ENCODE measurements around the gene TM9SF4.
A peak's percentile ranks its signal among the peaks of the same experiment; 100 is the strongest.
"Not testable (repeated sequence)": the region's sequence is repeated elsewhere in the genome, so short reads cannot be mapped to it uniquely, and the experiment has no call there.

TM9SF4 gene

GRCh38 chr20:32191873-32192272 is 82.4 kb downstream of the TM9SF4 start:
- peak; percentile 18 to 57 for DNase-seq

GRCh38 chr20:32192698-32193097 is 83.2 kb downstream of the TM9SF4 start:
- no peak for DNase-seq

DNA sequence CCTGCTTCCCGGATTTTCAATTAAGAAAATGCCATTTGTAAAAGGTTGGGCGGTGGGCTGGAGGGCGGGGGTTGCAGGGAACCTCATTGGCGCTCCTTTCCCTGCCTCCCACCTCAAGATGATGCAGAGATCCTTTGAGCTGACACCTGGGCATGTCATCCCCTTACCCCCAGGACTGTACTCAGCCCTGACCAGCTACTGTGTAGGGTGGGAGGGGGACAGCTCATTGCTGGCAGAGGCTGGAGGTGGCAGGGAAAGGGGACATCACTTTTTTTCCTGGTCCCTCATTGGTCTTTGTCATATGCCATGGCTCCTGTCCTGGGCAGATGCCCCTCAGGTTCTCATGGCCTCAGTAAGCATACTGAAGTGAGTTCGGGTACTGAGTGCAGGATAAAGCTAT is 83.8 kb downstream of the TM9SF4 start:
- not testable (repeated sequence) for DNase-seq

- DNase-seq = no peak
Measured at GRCh38 chr20:32193996-32194395, 84.5 kb downstream of the TM9SF4 start.

DNA sequence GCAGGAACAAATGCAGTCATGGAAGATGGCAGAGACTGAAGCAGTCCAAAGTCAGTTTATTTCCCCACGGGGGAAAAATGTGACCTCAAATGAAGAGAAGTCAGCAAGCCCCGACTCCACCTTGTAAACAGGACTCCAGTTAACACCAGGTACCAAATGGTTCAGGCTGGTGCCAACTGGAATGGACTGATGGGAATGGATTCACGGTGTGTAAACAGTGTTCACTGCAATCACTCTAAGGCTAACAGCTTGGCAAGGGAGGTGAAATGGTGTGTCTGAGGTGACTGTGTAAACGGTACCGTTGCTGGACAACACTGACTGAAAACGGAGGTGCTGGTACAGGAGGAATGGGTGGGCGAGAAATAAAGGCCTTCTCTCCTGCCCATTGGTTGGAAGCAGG is 86.1 kb downstream of the TM9SF4 start:
- DNase-seq = no peak

DNA sequence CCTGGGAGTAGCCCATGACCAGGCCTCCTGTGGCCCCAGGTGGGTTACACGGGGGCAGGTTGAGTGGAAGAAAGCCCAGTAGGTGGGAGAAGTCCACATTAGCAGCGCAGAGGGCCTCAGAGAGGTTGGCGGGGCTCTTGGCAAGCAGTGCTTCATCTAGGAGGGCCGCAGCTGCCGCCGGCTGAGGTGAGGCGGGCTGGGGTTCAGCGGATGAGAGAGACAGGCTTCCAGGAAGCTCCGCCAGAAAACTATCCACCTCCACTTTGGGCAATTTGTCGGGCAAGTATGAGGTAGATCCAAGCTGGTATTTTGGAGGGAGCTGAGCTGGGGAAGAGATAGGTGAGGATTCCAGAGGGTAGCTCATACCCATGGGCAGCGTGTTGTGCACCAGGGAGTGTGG is 87.1 kb downstream of the TM9SF4 start:
- DNase-seq = not testable (repeated sequence)

- not testable (repeated sequence) for DNase-seq
Measured at GRCh38 chr20:32197136-32197535, 87.6 kb downstream of the TM9SF4 start.

GRCh38 chr20:32199006-32199405 is 89.5 kb downstream of the TM9SF4 start:
- DNase-seq = no peak

- no peak for DNase-seq
Measured at GRCh38 chr20:32201296-32201976, 91.9 kb downstream of the TM9SF4 start.

DNA sequence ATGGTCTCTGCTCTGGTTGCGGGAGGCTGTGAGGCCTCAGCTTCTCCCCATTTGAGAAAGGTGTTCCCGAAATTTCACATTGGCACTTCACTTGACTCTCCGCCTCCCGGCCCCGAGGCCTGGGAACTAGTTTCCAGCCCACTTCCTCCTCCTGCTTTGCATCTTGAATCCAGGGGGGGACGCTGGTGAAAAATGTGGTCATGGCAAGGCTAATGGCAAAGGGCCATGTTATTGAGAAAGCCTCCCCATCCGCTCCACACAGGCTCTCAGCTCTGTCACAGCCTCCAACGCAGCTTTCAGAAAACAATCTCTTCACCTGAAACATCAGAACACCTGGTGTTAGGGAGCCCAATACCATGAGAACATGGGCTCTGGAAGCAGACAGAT is 92.5 kb downstream of the TM9SF4 start:
- DNase-seq = peak in 1 of 2 donors; percentile 15

DNA sequence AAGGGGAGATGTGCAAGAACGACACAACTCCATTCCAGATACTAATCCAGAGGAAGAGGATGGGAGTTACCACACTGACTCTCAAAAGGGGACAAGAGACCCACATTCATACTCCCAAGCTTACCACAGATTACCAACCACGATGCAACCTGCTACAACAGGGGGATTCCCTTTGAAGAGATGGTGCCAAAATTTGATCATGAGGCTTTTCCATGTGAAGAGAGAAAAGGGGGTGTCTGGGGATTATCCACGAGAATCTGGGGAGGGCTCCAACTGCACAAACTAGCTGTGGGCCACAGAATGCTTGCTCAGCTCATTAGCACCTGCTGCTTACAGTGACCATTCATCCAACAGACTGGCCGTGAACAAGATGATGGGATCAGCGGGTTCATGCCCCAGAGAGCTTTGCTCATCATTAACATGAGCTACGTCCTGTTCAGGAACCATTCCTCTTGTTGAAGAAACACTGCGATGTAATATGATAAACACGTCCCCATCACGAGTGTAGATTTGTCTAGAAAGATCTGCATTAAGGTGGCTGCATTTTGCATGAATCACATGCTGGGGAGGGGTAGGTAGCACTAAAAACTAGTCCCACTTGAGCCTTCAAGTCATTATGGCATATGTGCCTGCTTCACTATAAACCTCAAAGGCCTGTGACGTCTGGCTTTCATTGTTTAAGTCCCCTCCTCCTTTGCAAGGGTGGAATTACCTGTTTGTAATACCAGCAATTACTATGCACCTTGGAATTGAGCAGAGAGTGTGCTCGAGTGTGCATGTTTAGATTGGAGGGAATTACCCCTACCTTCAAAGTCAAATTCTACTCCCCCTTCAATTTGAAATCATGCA is 94.1 kb downstream of the TM9SF4 start:
- DNase-seq = no peak

DNA sequence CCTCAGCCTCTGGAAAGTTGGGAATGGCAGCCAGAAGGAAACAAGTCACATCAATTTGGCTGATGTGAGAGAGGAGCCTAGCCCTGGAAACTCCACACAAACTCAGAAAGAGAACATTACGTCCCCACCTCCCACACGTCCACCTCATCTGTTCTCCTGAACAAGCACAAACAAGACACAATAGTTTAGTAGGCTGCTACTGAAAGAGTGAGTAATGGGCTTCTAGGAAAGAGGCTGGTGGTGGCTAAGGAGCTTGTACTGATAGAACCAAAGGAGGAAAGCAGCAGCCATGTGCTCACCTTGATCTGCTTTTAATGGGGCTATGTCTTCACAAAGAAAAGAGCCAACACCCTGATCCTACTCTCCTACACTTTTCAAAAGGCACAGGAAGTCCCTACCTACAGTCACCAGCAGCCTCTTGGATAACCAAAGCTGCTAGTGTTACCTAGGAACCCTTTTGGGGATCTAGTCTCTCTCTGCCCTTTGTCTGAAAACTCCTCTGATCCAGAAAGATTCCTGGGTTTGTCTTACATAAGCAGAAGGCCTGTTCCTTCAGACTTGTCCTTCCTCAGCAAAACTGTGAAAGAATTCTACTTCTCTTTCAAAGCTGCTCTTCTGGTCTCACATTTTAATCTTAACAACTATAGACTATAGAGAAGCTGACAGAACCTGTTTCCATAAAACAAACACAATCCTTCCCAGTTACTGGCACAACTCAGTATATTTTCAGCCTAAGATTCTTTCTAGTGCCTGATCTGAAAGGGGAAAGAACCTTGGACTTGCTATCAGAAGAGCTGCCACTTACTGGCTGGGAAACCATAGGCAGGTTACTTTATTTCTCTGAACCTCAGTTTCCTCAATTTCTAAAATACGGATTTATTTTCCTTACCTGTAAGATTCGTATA is 94.9 kb downstream of the TM9SF4 start:
- DNase-seq = peak in 1 of 2 donors; percentile 22

DNA sequence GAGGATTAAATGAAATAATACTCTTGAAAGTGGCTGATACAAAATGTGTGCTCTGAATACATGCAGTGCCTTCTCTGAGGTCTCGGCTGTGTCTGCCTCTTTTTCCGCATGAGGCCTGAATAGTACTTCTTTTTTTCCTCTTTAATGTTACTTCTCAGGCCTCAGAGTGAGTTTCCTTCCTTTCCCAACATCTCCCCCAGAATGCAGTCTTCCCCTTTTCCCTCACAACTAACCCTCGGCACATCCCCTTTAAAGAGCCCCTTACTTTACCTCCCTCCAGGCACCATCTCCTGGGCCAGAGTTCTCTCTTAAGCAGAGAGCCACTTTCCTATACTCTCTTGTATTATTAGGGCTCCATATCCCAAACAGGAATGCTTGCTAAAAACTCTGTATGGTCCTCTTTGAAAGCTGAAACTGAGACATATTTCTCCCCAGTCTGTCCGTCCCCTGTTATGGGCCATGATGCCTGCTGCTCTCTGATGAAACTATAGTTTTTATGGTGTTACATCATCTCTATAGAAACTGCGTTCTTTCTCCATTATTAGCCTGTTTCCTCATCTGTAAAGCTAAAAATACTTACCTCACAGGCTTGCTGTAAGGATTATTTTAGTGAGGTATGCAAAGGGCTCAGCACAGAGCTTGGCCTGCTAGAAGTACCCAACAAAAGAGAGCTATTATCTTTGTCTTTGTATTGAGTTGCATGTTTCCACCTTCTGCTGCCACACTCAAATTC is 95.8 kb downstream of the TM9SF4 start:
- DNase-seq = peak; percentile 49 to 91

DNA sequence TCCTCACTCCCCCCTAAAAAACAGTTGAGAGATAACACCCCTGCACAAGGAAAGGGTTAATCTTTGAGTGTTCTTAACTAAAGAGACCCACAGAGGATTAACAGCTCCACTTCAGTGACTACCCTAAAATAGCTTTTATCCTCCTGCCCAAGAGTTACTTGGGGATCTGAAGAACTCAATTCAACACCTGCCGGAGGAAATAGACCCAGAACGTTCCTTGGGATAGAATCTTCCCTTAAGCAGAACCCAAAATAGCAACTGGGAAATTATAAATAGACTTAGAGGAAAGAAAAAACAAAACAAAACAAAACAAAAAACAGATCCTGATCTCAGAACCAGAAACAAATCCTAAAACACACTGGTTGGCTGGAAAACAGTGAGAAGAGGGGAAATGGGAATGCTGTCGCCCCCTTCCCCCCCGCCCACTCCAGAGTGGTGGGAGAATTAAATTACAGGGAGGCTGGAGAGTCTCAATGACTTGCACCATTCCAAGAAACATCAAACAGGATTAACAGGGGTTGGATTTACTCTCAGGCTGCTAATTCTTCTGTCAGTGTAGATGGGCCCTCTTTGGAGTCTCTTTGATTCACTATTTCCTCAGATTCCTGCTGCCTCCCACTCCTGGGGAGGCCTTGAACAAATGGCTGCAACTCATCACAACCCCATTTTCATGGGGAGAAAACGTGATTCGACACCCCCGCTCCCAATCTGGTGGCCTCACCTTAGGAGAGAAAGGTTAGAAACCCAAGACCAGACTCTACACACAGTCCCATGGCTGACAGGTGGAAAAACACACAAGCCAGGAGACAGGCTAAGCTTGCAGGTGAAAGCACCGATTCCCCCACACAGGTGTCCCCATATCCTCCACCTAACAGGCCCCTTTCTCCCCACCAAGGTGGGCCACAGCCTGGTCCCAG is 96.6 kb downstream of the TM9SF4 start:
- no peak for DNase-seq

GRCh38 chr20:32206760-32207625 is 97.5 kb downstream of the TM9SF4 start:
- no peak for DNase-seq

- peak; percentile 90 to 94 for DNase-seq
Measured at GRCh38 chr20:32207626-32208498, 98.3 kb downstream of the TM9SF4 start, which contains the start of the genes PLAGL2 and POFUT1. Gene PLAGL2 (minus strand): TSS chr20:32207743. CDS start chr20:32202178, 5,565 bp downstream. Gene POFUT1 (plus strand): TSS chr20:32207880. CDS start chr20:32207942, 62 bp downstream.

DNA sequence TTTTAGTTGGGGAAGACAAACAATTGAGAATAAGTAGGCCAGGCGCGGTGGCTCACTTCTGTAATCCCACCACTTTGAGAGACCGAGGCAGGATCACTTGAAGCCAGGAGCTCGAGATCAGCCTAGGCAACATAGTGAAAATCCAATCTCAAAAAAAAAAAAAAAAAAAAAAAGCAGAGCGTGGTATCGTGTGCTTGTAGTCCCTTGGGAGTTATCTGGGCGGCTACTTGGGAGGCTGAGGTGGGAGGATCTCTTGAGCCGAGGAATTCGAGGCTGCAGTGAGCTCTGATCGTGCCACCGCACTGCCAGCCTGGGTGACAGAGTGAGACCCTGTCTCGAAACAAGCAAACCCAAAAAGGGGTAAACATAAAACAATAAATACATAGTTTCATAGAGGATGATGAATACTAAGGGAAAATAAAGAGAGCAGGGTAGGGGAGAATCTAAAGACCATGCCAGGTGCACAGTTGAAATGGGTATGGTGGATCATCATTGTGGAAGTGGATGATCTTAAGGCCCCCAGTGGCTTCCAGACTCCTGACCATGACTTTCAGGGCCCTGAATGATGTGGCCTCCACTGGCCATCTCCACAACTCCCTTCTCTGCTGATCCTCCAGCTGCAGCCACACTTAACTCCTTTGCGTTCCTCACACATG is 99.1 kb downstream of the TM9SF4 start:
- DNase-seq = no peak
